M059J (cell line): Measurements from ENCODE around the gene PIP5K1C. TPM values are rescaled to one million over a fixed set of nuclear protein-coding genes. Genes with fewer than 3 reads are reported as not detected.

Experiments
- DNase-seq: peaks from one replicate; pipeline ENCODE4 v3.0.0-alpha.2; 2012; ENCODE audit warnings: low read depth
- total RNA-seq: library from RNA; depleted of rRNA; stranded (reverse); fragments of >200 nt; shearing (Covaris generic); gene quantifications from 2 replicates; pipeline ENCODE4 v1.2.3, GENCODE V29; 2014; rRNA removed

PIP5K1C gene, protein sequence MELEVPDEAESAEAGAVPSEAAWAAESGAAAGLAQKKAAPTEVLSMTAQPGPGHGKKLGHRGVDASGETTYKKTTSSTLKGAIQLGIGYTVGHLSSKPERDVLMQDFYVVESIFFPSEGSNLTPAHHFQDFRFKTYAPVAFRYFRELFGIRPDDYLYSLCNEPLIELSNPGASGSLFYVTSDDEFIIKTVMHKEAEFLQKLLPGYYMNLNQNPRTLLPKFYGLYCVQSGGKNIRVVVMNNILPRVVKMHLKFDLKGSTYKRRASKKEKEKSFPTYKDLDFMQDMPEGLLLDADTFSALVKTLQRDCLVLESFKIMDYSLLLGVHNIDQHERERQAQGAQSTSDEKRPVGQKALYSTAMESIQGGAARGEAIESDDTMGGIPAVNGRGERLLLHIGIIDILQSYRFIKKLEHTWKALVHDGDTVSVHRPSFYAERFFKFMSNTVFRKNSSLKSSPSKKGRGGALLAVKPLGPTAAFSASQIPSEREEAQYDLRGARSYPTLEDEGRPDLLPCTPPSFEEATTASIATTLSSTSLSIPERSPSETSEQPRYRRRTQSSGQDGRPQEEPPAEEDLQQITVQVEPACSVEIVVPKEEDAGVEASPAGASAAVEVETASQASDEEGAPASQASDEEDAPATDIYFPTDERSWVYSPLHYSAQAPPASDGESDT
- 11.4 and 15.8 TPM in 2 replicates for total RNA-seq

GRCh38 chr19:3700242-3701032, at the start of gene PIP5K1C:
TSS of gene PIP5K1C (minus strand) at chr19:3700468. CDS start at chr19:3700390, 78 bp downstream.
- DNase-seq = peak; percentile 70

DNA sequence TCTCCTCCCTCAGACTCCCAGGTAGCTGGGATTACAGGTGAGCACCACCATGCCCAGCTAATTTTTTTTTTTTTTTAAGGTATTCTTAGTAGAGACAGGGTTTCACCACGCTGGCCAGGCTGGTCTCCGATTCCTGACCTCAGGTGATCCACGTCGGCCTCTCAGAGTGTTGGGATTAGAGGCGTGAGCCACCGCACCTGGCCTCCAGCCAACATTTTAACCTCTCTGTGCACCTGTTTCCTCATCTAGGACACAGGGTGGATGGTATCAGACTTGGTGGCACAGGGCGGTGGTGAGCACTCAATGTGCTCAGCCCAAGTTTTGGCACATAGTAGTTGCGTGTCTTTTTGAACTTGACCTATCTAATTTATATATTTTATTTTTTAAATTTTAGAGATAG, 48.7 kb upstream of the PIP5K1C start:
- DNase-seq = no peak

DNA sequence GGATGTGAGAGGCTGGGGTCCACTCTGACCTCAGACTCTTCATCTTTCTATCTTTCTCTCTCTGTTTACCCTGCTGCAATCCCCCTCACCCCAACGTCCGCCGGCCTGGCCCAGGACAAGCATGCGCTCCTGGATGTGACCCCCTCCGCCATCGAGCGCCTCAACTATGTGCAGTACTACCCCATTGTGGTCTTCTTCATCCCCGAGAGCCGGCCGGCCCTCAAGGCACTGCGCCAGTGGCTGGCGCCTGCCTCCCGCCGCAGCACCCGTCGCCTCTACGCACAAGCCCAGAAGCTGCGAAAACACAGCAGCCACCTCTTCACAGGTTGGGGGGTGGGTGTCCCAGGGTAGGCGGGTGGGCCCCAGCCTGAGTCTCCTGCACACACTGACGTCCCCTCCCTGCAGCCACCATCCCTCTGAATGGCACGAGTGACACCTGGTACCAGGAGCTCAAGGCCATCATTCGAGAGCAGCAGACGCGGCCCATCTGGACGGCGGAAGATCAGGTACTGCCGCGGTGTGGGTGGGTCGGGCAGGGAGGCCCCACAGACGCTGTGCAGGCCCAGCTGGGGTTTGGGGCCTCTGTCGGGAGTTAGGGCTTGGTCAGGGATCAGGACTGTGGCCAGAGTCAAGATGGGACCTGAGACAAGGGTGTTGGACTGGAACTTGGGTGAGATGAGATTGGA, 46.2 kb upstream of the PIP5K1C start:
- no peak for DNase-seq

- no peak for DNase-seq
Observed at GRCh38 chr19:3745363-3746045, 45.2 kb upstream of the PIP5K1C start.

- DNase-seq = no peak
Observed at GRCh38 chr19:3743486-3743885, 43.2 kb upstream of the PIP5K1C start.

- no peak for DNase-seq
Observed at GRCh38 chr19:3740431-3740830, 40.2 kb upstream of the PIP5K1C start.

- no peak for DNase-seq
Observed at GRCh38 chr19:3738477-3739220, 38.4 kb upstream of the PIP5K1C start.

DNA sequence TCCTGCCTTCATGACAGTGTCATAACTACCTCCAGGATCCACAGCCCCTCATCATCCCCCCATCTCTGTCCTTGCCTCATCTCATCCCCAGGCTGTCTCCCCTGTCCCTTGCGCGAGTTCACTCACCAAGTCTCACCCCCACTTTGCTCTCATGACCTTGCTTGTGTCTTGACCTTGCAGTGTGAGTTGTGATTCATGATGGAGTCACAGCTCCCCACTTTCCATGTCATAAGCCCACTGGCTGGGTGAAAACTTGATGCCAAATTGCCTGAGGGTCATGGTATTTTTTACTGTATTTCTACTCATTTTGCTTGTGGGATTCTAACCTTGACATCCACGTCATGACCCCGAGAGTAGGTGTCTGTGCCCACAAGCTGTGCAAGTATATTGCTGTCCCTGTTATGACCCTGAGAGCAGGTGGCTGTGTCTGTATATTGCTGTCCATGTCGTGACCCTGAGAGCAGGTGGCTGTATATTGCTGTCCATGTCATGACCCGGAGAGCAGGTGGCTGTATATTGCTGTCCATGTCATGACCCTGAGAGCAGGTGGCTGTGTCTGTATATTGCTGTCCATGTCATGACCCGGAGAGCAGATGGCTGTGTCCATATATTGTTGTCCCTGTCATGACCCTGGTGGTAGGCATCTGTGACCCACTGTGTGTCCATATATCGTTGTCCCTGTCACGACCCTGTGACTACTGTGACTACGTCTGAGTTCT, 37.4 kb upstream of the PIP5K1C start:
- peak; percentile 50 for DNase-seq

DNA sequence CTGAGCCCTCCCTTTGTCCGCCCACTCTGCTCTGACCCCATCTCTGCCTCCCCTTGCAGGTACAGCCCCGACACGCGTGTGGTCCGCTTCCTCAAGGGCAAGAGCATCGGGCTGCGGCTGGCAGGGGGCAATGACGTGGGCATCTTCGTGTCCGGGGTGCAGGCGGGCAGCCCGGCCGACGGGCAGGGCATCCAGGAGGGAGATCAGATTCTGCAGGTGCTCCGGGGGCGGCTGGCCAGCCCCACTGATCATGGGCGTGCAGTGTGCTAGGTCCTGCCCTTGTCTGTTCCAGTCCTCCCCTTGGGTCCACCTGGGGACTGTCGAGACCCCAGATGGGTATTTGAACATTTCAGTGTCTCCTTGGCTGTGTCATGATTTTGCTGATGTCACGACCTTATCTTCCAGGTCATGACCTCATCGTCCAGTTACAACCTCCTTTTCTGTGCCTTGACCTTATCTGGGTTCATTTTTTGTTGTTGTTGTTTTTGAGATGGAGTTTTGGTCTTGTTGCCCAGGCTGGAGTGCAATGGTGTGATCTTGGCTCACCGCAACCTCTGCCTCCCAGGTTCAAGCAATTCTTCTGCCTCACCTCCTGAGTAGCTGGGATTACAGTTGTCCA, 35.9 kb upstream of the PIP5K1C start:
- DNase-seq = no peak

- DNase-seq = no peak
Observed at GRCh38 chr19:3734310-3734600, 34.0 kb upstream of the PIP5K1C start.

- no peak for DNase-seq
Observed at GRCh38 chr19:3733549-3734309, 33.5 kb upstream of the PIP5K1C start.

DNA sequence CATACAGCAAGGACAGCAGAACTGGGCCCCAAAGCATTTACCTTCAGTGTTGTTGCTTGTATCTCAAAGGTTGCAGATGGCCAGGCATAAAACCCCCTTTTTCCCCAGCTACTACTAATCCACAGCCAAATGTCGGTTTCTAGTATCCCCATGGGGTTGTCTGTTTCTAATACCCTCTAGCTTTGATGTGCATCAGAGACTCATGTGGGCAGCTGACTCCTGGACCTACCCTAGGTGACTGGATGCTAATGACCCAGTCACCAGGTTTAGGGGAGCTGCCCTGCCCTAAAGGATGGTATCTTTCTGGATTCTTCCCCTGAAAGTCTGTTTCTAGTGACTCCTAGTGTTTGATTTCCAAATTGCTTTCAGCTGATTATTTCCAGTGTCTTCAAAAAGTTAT, 31.8 kb upstream of the PIP5K1C start:
- DNase-seq = no peak

DNA sequence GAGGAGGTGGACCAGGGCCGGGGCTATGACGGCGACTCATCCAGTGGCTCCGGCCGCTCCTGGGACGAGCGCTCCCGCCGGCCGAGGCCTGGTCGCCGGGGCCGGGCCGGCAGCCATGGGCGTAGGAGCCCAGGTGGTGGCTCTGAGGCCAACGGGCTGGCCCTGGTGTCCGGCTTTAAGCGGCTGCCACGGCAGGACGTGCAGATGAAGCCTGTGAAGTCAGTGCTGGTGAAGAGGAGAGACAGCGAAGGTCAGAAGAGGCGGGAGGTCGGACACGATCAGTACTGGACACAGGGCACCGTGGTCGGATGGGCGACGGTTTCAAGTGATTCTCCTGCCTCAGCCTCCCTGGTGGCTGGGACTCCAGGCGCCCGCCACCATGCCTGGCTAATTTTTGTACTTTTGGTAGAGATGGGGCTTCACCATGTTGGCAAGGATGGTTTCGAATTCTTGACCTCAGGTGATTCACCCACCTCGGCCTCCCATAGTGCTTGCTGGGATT, 30.2 kb upstream of the PIP5K1C start:
- DNase-seq = no peak

- peak; percentile 51 for DNase-seq
Observed at GRCh38 chr19:3725640-3726310, 25.5 kb upstream of the PIP5K1C start.

GRCh38 chr19:3725121-3725520, 24.9 kb upstream of the PIP5K1C start:
- no peak for DNase-seq

DNA sequence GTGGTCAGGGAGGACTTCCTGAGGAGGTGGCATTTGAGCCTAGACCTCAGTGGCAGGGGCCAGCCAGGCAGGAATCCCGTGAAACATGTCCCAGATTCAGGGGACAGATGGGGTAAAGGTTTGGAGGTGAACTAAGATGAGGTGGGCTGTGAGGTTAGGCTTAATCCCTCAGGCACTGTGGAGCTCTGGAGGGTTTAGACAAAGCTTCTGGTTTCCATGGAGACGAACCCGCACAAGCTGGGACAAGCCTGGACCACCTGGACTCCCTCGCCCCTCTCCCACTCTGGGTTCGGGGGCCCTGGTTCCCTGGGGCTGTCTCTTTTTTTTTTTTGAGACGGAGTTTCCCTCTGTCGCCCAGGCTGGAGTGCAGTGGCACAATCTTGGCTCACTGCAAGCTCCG, 23.6 kb upstream of the PIP5K1C start:
- DNase-seq = no peak

DNA sequence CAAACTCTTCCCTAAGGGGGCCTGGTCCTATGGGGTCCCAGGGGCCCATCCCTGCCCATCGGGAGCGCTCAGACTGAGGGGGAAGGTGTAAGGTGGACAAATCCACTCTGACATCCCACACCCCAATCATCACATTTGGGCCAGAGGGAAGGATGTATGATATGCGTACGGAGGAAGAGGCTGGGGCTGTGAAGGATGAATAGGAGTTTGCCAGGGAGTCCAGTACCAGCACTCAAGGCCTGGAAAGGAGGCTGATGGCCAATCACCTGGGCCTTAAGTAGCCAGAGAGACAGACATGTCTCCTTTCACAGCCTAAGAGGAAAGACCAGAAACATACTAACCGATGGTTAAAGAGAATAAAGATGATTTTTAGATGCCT, 22.8 kb upstream of the PIP5K1C start:
- no peak for DNase-seq

DNA sequence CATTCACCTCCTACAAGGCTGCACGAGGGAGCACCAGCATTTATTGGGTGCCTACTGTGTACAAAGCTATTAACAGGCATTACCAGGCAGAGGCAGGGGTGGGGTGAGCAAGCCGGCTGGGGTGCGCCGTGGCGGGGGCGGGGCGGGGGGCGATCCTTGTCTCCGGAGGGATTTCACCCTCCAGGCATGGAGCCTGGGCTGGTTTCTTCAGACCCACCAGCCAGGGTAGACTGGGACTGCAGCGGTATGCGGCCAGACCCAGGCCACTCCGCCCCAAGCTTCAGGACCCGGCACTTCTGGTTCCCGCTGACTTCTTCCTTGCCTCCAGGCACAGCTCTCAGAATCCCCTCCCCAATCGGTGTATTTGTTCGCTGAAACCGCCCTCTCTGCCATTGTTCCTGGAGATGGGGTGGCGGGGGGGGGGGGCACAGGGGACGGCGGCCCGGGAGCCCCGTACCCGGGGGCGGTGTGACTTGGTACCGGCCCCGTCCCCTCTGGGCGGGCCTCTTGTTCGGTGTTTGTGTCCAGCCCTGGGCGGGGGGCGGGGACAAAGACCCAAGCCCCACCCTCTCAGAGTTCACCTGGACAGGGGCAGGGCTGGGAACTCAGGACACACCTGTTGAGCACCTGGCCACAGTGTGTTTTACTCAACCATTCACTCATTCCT, 22.3 kb upstream of the PIP5K1C start:
- no peak for DNase-seq
